Panc1 (cell line): Measurements from ENCODE around the gene NFE2. TPM values are rescaled to one million over a fixed set of nuclear protein-coding genes. Genes with fewer than 3 reads are reported as not detected.

Experiments
- ATAC-seq: fragments of 200-7000 bp; cut with Tn5 transposase; 2 replicates; pipeline ENCODE4 v1.9.1; 2020; ENCODE audit warnings: mild to moderate bottlenecking, moderate library complexity
- BruUV-seq: library from RNA; stranded (reverse); fragments of 400-500 nt; replicated peaks from 2 replicates; lab custom pipeline; 2021; lab: Mats Ljungman, UMichigan
- CTCF ChIA-PET: fragments of 300-600 bp; sonication (Branson Sonifier 250); formaldehyde crosslinking; loops from one replicate; lab custom pipeline; 2022; ENCODE audit warnings: antibody characterized with exemption; lab: Charles Lee
- POLR2A ChIA-PET: fragments of 300-600 bp; sonication (Branson Sonifier 250); formaldehyde crosslinking; loops from one replicate; lab custom pipeline; 2022; ENCODE audit warnings: antibody characterized with exemption; lab: Charles Lee
- DNase-seq: peaks from one replicate; pipeline ENCODE4 v3.0.0-alpha.2; 2010; ENCODE audit warnings: low read depth, low spot score
- H3K27ac ChIP-seq: 2 replicates; pipeline ENCODE4 v1.5.1; 2011; ENCODE audit warnings: mild to moderate bottlenecking, low read length, inconsistent platforms
- H3K27me3 ChIP-seq: fragments of 200-500 bp; sonication (Bioruptor generic); 2 replicates; pipeline ENCODE4 v1.6.0; 2014; ENCODE audit warnings: low read length, inconsistent platforms; ENCODE audit not compliant: control insufficient read depth, insufficient read depth
- H3K36me3 ChIP-seq: fragments of 200-500 bp; sonication (Bioruptor generic); 2 replicates; pipeline ENCODE4 v1.5.1; 2014; ENCODE audit warnings: inconsistent platforms, mild to moderate bottlenecking, low read length, moderate library complexity; ENCODE audit not compliant: control insufficient read depth, insufficient read depth
- H3K4me1 ChIP-seq: 2 replicates; pipeline ENCODE4 v1.5.1; 2011; ENCODE audit warnings: inconsistent platforms, mild to moderate bottlenecking, low read length, moderate library complexity; ENCODE audit not compliant: control insufficient read depth, insufficient read depth
- H3K4me3 ChIP-seq, 2 experiments: 2 replicates each; pipeline ENCODE4 v1.5.1; 2011 to 2012; ENCODE audit warnings: low read depth in 2 of 2, low read length in 2 of 2, mild to moderate bottlenecking in 2 of 2, inconsistent platforms in 1 of 2, moderate library complexity in 1 of 2
- H3K9me3 ChIP-seq: fragments of 200-500 bp; sonication (Bioruptor generic); 2 replicates; pipeline ENCODE4 v1.5.1; 2014; ENCODE audit warnings: low read depth, mild to moderate bottlenecking, inconsistent platforms, low read length, moderate library complexity; ENCODE audit not compliant: control insufficient read depth, insufficient read depth
- POLR2AphosphoS5 ChIP-seq: IDR thresholded peaks from 2 replicates; pipeline ENCODE4 v1.6.1; 2012; ENCODE audit warnings: mild to moderate bottlenecking, low read depth, low read length, moderate library complexity
- REST ChIP-seq, 2 experiments: IDR thresholded peaks; 2 replicates each; pipeline ENCODE4 v1.6.1; 2011 to 2012; ENCODE audit warnings: low read depth in 2 of 2, control low read depth in 1 of 2, low read length in 1 of 2, mild to moderate bottlenecking in 1 of 2, moderate library complexity in 1 of 2; ENCODE audit not compliant: insufficient read depth in 1 of 2
- SIN3A ChIP-seq: IDR thresholded peaks from 2 replicates; pipeline ENCODE4 v1.6.1; 2012; ENCODE audit warnings: low read depth, mild to moderate bottlenecking, low read length, moderate library complexity, borderline replicate concordance; ENCODE audit not compliant: insufficient read depth
- TCF7L2 ChIP-seq: IDR thresholded peaks from 2 replicates; pipeline ENCODE4 v1.6.1; 2011; ENCODE audit warnings: mild to moderate bottlenecking, low read depth, low read length, inconsistent platforms
- in situ Hi-C: cut with HindIII; loops from 2 replicates; pipeline ENCODE4 v1.10.0; 2016; ENCODE audit warnings: low sequenced_read_pairs, low pct_unique_long_range_greater_than_20kb
- intact Hi-C: fragments of 100-400 bp; cut with micrococcal nuclease; formaldehyde crosslinking; loops from one replicate; pipeline ENCODE4 v1.10.0; 2022; ENCODE audit not compliant: unreplicated experiment
- total RNA-seq: library from RNA; stranded (reverse); gene quantifications from one replicate; pipeline ENCODE4 v1.2.1, GENCODE V29; 2021; ENCODE audit not compliant: unreplicated experiment
- TF ChIP-seq, protein P1 (sequence below): fragments of 450-650 bp; IDR thresholded peaks from 2 replicates; pipeline ENCODE4 v1.5.1; 2017; ENCODE audit warnings: mild to moderate bottlenecking

NFE2 gene
- total RNA-seq, 1 experiment from 2014 or later = 0.26 TPM

- Histone ChIP-seq H3K9me3 (no peaks in the 10 kb centered on the region), H3K27ac (no peak overlapping the region), H3K36me3 (no peaks in the 10 kb centered on the region), H3K4me3 (no peak overlapping the region), H3K4me1 (no peaks in the 10 kb centered on the region), H3K27me3 (no peaks in the 10 kb centered on the region)
- intact Hi-C loops (no loop called here), in situ Hi-C loops (no loop called here)
- CTCF ChIA-PET = interaction anchor here (0.8 kb wide), 1 partner anchor 26 kb away, joined by 3 read pairs; no protein-coding TSS in a partner anchor
- BruUV-seq = no TSS peak
- POLR2A ChIA-PET = interaction anchor here (0.5 kb wide), 1 partner anchor 614 kb away, joined by 10 read pairs; no protein-coding TSS in a partner anchor
- DNase-seq (no peak), ATAC-seq (peak; percentile 62)
- no peak for TF ChIP-seq TCF7L2
- TF ChIP-seq SIN3A = no peak
- TF ChIP-seq, protein P1, sequence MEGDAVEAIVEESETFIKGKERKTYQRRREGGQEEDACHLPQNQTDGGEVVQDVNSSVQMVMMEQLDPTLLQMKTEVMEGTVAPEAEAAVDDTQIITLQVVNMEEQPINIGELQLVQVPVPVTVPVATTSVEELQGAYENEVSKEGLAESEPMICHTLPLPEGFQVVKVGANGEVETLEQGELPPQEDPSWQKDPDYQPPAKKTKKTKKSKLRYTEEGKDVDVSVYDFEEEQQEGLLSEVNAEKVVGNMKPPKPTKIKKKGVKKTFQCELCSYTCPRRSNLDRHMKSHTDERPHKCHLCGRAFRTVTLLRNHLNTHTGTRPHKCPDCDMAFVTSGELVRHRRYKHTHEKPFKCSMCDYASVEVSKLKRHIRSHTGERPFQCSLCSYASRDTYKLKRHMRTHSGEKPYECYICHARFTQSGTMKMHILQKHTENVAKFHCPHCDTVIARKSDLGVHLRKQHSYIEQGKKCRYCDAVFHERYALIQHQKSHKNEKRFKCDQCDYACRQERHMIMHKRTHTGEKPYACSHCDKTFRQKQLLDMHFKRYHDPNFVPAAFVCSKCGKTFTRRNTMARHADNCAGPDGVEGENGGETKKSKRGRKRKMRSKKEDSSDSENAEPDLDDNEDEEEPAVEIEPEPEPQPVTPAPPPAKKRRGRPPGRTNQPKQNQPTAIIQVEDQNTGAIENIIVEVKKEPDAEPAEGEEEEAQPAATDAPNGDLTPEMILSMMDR = no peak
- TF ChIP-seq POLR2AphosphoS5 = no peak
- TF ChIP-seq REST (IDR thresholded peaks at IDR 0.05; ENCODE audit: insufficient read depth in 1 of 2, low read depth in 2 of 2, low read length in 1 of 2) = no peak
Observed at GRCh38 chr12:54306925-54307741, 6.3 kb upstream of the NFE2 start.

- in situ Hi-C loops = no loop called here
- ATAC-seq = no peak
- no peak overlapping the region for H3K4me3 ChIP-seq
Observed at GRCh38 chr12:54304187-54304810, 3.5 kb upstream of the NFE2 start.

More at GRCh38 chr12:54304187-54304810, 3.5 kb upstream of the NFE2 start:
- Histone ChIP-seq H3K27me3 (peaks cover 11% of the 10 kb centered on the region; the same call in 1 of the 2 replicates), H3K36me3 (no peaks in the 10 kb centered on the region), H3K4me1 (peaks cover 14% of the 10 kb centered on the region), H3K9me3 (no peaks in the 10 kb centered on the region), H3K27ac (no peak overlapping the region)
- no TSS peak for BruUV-seq
- ChIA-PET CTCF (interaction anchor here (0.6 kb wide), 1 partner anchor 1435 kb away, joined by 3 read pairs; no protein-coding TSS in a partner anchor), POLR2A (no interaction called here)
- no peak for TF ChIP-seq POLR2AphosphoS5
- TF ChIP-seq TCF7L2 = no peak
- TF ChIP-seq, protein P1 = no peak
- TF ChIP-seq SIN3A = no peak
- no peak for TF ChIP-seq REST (IDR thresholded peaks at IDR 0.05; ENCODE audit: insufficient read depth in 1 of 2, low read depth in 2 of 2, low read length in 1 of 2)
- intact Hi-C loops = no loop called here
- DNase-seq = no peak
